Kidney (tissue), 14 donors: ENCODE results near the gene CEMIP2. TPM values are rescaled to one million over a fixed set of nuclear protein-coding genes. Genes with fewer than 3 reads are reported as not detected.

Source experiments
- DNase-seq, 5 donors: peaks; one replicate each; pipeline ENCODE4 v3.0.0-alpha.2; 2013 to 2020
- FAIRE-seq: peaks from 2 replicates; lab custom pipeline; 2012; peaks lifted over from hg19 to GRCh38; lab: Jason Lieb, UNC
- H3K27ac ChIP-seq, 2 donors: one replicate each; pipeline ENCODE4 v1.7.0; 2013; ENCODE audit warnings: low read depth in 2 of 2, low read length in 2 of 2, inconsistent platforms in 1 of 2
- H3K27me3 ChIP-seq: one replicate; pipeline ENCODE4 v1.7.1; 2013; ENCODE audit warnings: low read length, inconsistent platforms; ENCODE audit not compliant: control insufficient read depth, insufficient read depth
- H3K36me3 ChIP-seq, 3 donors: one replicate each; pipeline versions ENCODE4 v1.7.0 to v1.7.1; 2013; ENCODE audit warnings: low read length in 3 of 3, control low read depth in 1 of 3, inconsistent platforms in 1 of 3; ENCODE audit not compliant: insufficient read depth in 3 of 3, control insufficient read depth in 2 of 3
- H3K4me1 ChIP-seq, 3 donors: one replicate each; pipeline versions ENCODE4 v1.7.0 to v1.7.1; 2013; ENCODE audit warnings: low read length in 3 of 3, inconsistent platforms in 1 of 3, low read depth in 1 of 3; ENCODE audit not compliant: control insufficient read depth in 2 of 3, insufficient read depth in 2 of 3
- H3K4me3 ChIP-seq, 3 donors: one replicate each; pipeline versions ENCODE4 v1.7.0 to v1.8.1; 2013; ENCODE audit warnings: low read length in 3 of 3, control low read depth in 1 of 3, inconsistent platforms in 1 of 3
- H3K9ac ChIP-seq, 3 donors: one replicate each; pipeline versions ENCODE4 v1.7.0 to v1.7.1; 2013; ENCODE audit warnings: low read length in 3 of 3, control low read depth in 1 of 3, inconsistent platforms in 1 of 3
- H3K9me3 ChIP-seq, 3 donors: one replicate each; pipeline versions ENCODE4 v1.7.0 to v1.7.1; 2013; ENCODE audit warnings: low read length in 3 of 3, control low read depth in 1 of 3, inconsistent platforms in 1 of 3; ENCODE audit not compliant: control insufficient read depth in 2 of 3, insufficient read depth in 1 of 3
- CTCF ChIP-seq: IDR thresholded peaks from 3 replicates; pipeline ENCODE4 v1.5.1; 2012; ENCODE audit warnings: mild to moderate bottlenecking, moderate library complexity, borderline replicate concordance; ENCODE audit not compliant: insufficient read depth; ENCODE audit errors: extremely low read depth
- intact Hi-C: fragments of 100-400 bp; cut with DNase I; formaldehyde crosslinking; loops from one replicate; pipeline ENCODE4 v1.11.1; 2022
- polyA plus RNA-seq: library from polyadenylated mRNA; stranded (reverse); fragments of 350-450 nt; fragmentation: Illumina TruSeq; extraction: RNeasy Lipid Tissue Mini Kit (QIAGEN cat#74804); gene quantifications from one replicate; pipeline ENCODE4 v1.2.3, GENCODE V29; 2014; ENCODE audit warnings: low read depth, low replicate concordance; ENCODE audit not compliant: insufficient read depth
- total RNA-seq: library from RNA; stranded (reverse); fragmentation: NEBNext Ultra II Directional; extraction: Animal tissue kit (Norgen Biotek cat#: 25700); gene quantifications from one replicate; pipeline ENCODE4 v1.2.1, GENCODE V29; 2021
- donor health status: control.
- donor health status: control.
- donor health status: control.
- donor health status: control.
- donor health status: control.
- donor health status: DM: yes; HTN: yes; CAD: no.
- donor health status: Normal renal cell carcinoma (clear cell type).

The CEMIP2 gene
- total and polyA plus RNA-seq, 2 donors from 2014 or later: 13.9 to 70.7 TPM

DNA sequence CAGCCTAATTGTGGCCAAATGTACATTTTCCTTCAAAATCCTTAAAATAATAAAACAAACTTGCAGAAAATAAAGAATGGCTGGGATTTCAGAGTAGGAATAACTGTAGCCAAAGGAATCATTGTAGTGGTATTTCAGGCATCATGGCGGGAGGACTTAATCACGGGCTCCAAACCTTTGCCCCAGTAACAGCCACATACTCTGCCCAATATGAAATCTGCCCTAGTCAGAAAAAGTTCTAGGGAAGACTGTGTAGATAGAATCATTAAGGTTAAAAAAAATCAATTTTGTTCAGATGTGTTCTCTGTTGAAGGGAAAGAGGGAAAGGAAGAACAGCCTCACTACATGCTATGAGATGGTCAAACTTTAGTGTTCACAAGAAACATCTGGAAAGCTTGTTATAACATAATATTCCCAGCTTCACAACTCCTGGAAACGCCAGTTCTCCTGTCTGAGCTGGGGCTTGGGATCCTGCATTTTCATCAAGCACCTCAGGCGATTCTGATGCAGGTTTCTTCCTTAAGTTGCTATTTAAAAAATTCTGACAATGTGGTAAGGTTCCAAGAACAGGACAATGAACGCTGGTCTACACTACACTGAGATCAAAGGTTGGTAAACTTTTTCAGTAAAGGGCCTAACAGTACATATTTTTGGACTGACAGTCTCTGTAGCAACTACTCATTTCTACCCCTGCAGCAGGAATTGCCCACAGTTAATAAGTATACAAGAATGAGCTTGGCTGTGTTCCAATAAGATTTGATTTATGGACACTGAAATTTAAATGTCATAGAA, 87.9 kb downstream of the CEMIP2 start:
- FAIRE-seq (peak; percentile 81), DNase-seq (peak in 1 of 5 donors; percentile 35)

DNA sequence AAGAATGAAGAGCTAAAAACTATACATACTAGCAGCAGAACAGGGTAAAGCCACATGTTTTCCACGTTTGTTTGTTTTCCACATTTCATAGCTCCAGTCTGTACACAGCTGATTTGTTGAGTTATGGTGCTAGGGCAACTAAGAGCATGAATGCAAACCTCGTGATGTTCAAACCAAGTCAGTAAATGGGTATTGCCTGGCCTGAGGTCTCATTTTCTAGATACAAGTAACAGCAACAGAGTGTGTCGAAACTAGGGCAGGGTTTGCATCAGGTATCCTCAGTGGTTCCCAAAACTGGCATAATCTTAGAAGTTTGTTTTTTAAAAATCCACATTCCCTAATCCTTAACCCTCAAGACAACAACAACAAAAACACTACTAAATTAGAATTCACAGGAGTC, 89.3 kb downstream of the CEMIP2 start:
- H3K27me3 ChIP-seq: no peaks in the 10 kb centered on the region
- DNase-seq: no peak
- no peaks in the 10 kb centered on the region for H3K36me3 ChIP-seq
- intact Hi-C loops: no loop called here
- peak overlapping the region in 1 of 2 donors; percentile 43 for H3K27ac ChIP-seq
- H3K4me3 ChIP-seq: no peak overlapping the region
- no peak for FAIRE-seq
- no peaks in the 10 kb centered on the region for H3K9me3 ChIP-seq
- H3K4me1 ChIP-seq: peaks cover 3 to 24% (median 14%) of the 10 kb centered on the region in 3 donors
- no peak overlapping the region for H3K9ac ChIP-seq
- TF ChIP-seq CTCF: no peak

More for the DNA sequence above, 87.9 kb downstream of the CEMIP2 start:
- H3K27ac ChIP-seq: peak overlapping the region; percentile 3 to 43
- H3K4me3 ChIP-seq: no peak overlapping the region
- H3K4me1 ChIP-seq: peaks cover 3 to 24% (median 14%) of the 10 kb centered on the region in 3 donors
- no peaks in the 10 kb centered on the region for H3K36me3 ChIP-seq
- H3K9ac ChIP-seq: no peak overlapping the region
- H3K9me3 ChIP-seq: no peaks in the 10 kb centered on the region
- no peak for TF ChIP-seq CTCF
- intact Hi-C loops: no loop called here
- H3K27me3 ChIP-seq: no peaks in the 10 kb centered on the region

GRCh38 chr9:71677209-71677608, 91.1 kb downstream of the CEMIP2 start:
- no peak overlapping the region for H3K4me3 ChIP-seq
- FAIRE-seq (peak; percentile 70), DNase-seq (no peak)
- no peak overlapping the region for H3K27ac ChIP-seq
- intact Hi-C loops: no loop called here
- no peak for TF ChIP-seq CTCF
- no peaks in the 10 kb centered on the region for H3K36me3 ChIP-seq
- no peaks in the 10 kb centered on the region for H3K9me3 ChIP-seq
- H3K27me3 ChIP-seq: no peaks in the 10 kb centered on the region
- no peak overlapping the region for H3K9ac ChIP-seq
- peaks cover 3 to 24% (median 10%) of the 10 kb centered on the region in 3 donors for H3K4me1 ChIP-seq
